SIG-M5 treated with dmso at 0.1 percent for 504 hours (cell line): ENCODE results near the gene WDR20.
"Not testable (repeated sequence)": the region's sequence is repeated elsewhere in the genome, so short reads cannot be mapped to it uniquely, and the experiment has no call there.

Experiments used
- DNase-seq: peaks from one replicate; lab custom pipeline; 2025; ENCODE audit not compliant: unreplicated experiment; lab: John Stamatoyannopoulos, UW

Gene WDR20, protein sequence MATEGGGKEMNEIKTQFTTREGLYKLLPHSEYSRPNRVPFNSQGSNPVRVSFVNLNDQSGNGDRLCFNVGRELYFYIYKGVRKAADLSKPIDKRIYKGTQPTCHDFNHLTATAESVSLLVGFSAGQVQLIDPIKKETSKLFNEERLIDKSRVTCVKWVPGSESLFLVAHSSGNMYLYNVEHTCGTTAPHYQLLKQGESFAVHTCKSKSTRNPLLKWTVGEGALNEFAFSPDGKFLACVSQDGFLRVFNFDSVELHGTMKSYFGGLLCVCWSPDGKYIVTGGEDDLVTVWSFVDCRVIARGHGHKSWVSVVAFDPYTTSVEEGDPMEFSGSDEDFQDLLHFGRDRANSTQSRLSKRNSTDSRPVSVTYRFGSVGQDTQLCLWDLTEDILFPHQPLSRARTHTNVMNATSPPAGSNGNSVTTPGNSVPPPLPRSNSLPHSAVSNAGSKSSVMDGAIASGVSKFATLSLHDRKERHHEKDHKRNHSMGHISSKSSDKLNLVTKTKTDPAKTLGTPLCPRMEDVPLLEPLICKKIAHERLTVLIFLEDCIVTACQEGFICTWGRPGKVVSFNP

DNA sequence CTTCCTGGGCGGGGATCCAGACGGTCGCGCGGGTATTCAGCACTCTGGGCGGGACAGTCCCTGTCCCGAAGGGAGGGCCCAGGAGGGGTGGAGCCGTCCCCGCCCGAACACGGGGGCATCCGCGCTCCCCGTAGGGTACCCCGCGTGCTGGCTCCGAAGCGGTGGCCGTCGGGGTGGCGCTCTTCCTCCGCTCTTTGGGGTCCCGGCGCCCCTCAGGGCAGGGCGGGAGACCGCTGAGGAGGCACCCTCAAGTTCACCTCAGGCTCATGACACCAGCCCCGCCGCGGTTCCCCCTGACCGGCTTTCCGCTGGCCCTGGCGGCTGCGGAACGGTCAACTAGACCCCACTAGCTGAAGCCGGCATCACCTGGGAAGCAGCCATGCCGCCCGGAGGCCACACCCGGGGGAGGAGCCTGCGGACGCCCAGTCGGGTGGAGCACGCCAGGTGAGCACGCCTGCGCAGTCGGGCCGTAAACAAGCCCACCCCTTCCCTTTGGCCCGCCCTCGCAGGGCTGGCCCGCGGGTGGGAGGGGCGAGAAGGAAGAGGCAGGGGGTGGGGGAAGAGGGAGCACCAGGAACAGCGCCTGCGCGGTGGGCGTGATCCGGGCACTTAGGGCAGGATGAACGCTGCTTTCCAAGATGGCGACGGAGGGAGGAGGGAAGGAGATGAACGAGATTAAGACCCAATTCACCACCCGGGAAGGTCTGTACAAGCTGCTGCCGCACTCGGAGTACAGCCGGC is at the start of gene WDR20:
WDR20 (plus strand) TSS at position 612 of the 741 bp plus-strand sequence; CDS start at position 639, 27 bp downstream.
- peak; percentile 96 for DNase-seq

DNA sequence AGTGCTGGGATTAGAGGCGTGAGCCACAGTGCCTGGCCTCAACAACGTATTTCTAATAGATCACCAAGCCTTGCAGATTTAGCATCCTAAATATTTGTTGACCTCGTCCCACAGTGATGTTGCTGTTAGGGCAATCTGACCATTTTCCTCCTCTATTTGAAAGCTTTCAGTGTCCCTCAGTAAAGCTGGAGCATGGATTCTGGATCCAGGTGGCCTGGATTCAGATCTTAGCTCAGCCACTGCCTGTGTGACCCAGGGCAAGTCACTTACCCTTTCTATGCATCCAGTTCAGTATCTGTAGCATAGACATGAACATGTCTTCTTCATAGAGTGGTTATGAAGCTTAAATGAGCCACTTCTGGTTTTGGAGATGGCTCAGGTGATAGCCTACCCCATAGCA is 49.0 kb upstream of the WDR20 start:
- no peak for DNase-seq

DNA sequence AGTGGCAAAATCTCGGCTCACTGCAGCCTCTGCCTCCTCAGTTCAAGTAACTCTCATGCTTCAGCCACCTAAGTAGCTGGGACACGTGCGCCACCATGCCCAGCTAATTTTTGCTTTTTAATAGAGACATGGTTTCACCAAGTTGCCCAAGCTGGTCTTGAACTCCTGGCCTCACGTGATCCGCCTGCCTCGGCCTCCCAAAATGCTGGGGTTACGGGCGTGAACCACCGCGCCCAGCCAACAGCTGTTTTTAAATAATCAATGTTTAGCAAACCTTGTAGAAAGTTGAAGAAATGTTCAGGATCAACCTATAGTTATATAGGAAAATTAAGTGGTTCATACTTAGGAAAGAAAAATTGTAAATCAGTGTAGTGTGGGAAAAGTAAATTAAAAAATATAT is 46.9 kb upstream of the WDR20 start:
- no peak for DNase-seq

DNA sequence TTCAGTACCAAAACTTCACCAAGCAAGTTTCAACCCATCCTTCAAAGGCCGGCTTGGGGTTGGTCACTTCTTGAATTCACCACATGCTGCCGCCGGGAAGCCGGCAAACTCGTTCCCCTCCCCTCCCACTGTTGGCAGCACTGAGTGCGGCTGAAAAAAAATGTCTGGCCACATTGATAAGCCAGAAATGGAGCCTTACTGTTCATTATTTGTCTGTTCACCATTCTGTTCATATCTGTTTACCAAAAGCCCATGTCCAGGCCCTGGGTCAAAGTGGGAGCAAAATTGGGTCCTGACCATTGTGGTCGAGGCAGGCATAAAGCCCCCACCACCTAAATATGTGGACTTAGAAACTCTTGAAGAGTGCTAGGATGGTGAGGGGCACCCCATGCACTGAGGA is 45.6 kb upstream of the WDR20 start:
- DNase-seq: no peak

DNA sequence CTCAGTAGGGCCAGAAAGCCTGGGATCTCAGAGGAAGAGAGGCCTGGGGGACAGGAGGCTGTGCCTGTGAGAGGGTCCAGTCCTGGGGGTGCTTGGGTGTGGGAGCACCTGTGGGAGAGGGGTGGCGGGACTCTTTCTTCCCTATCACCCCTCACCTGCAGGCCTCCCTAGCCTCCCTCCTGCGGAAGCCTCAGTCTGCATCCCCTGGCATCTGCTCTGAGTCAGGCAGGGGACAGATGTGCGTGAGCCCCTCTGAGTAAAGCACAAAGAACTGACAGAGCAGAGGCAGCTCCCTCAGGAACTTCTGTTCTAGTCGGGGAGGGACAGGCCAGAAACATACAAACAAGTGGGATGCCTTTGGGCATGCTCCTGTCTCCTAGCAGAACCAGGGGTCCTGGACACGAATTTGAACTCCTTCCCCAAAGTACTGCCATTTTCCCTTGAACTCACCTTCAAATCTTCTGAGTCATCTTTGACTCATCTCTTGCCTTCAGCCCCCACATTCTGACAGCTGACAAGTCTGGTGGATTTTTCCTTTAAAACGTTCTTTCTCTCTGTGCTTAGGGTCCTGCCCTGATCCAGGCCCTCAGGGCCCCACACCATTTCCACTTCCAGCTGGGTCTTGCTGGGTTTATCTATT is 44.3 kb upstream of the WDR20 start:
- no peak for DNase-seq

DNA sequence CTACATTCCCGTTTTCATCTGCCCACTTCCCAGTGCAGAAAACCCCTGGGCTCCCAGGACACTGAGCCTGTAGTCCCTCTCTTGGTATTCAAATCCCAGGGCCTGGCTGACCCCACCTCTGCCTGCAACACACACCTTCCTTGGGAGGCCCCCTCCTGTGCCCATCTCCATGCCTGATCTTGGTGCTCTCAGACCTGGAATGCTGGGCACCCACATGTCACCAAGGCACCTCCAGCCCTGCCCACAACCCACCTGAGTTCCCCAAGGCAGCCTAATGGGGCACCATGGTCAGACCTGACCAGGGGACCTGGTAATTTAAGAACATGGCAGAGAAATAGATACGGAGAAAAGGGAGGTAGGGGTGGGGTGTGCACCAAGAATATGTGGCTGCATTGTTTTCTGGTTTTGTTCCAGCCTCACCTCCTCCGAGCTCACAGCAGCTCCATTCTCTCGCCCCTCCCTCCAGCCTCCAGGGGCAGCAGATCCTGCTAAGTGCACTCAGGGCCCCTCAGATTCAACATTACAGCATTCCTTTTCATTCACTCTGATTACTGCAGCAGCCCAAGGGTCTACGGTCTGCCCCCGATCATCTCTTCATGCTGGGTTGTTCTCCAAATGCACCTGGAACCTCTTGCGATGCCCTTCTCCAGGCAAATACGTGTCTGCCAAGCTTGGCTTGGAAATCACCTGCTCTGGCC is 43.7 kb upstream of the WDR20 start:
- DNase-seq: no peak

DNA sequence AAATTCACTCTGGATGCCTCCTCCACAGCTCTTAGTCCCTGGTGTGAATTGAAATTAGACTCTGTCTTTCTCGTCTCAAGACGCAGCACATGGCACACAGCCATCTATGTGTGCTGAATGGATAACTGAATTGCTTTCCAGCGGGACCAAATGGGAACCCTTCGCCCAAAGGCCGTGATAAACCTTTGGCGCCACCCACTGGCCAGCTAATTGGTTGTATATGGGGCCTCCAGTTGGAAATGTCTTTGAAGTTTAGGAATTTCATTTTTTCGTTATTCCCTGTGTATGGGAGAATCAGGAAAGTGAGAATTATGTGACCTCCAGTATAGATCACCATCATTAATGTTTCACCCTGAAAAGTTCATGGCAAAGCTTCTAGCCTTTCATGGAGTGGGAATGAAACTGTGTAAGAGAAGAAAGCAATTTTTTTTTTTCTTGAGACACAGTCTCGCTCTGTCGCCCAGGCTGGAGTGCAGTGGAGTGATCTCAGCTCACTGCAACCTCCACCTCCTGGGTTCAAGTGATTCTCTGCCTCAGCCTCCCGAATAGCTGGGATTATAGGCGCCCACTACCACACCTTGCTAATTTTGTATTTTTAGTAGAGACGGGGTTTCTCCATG is 43.0 kb upstream of the WDR20 start:
- peak; percentile 54 for DNase-seq

DNA sequence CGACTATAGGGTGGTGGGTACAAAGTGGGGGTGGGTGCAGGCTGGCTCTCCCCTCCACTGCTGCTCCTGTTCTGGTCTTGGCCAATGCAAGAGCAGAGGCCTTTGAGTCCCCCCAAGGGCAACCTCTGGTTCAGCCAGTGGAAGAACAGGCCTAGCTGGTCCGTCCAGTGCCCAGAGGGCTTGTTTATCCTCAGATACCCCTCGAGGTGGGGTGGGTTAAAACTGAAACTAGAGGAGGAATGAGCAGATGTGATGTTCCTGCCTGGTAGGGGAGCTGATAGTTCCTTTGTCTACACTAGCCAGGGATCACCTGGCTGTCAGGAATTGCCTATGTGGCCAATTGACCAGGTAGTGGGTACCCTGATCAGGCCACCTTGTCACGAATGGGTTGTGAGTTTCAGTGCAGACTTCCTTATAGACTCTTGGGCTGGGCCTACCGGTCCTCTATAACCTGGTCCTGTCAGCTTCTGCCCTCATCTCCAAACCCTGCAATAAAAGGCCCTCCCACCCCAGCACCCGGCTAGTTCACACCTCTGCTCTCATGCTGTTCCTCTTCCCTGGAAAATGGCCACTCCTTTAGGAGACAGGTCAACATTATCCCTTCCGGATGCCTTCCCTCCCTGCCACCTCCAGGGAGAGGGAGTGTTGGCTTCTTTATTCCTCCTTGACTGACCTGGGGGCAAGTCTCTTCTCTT is 42.1 kb upstream of the WDR20 start:
- peak; percentile 16 for DNase-seq

DNA sequence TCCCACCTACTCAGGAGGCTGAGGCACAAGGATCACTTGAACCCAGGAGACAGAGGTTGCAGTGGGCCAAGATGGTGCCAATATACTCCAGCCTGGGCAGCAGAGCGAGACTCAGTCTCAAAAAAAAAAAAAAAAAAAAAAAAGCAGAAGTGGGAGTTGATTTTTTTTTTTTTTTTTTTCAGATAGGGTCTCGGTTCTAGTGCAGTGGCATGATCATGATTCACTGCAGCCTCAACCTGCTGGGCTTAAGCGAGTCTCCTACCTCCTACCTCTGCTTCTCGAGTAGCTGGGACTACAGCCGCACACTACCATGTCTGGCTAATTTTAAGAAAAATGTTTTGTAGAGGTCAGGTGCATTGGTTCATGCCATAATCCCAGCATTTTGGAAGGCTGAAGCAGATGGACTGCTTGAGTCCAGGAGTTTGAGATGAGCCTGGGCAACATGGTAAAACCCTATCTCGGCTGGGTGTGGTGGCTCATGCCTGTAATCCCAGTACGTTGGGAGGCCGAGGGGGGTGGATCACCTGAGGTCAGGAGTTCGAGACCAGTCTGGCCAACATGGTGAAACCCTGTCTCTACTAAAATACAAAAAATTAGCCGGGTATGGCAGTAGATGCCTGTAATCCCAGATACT is 36.5 kb upstream of the WDR20 start:
- no peak for DNase-seq

DNA sequence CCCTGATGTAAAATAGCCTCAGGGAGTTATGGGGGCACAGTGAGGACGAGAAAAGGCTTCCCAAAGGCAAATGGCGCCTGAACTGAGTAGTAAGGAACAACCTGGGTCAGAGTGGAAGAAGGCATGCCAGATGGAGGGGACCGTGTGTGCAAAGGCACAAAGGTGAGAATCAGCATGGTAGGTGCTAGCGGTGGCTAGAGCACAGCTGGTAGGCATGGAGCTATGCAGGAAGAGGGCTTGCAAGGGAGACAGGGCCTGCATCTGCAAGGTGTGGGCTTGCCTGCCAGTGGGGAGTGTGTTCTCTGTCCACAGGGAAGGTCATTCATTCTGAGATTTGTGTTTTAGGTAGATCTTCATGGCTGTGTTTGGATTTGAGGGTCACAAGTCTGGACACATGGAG is 34.3 kb upstream of the WDR20 start:
- DNase-seq: no peak

DNA sequence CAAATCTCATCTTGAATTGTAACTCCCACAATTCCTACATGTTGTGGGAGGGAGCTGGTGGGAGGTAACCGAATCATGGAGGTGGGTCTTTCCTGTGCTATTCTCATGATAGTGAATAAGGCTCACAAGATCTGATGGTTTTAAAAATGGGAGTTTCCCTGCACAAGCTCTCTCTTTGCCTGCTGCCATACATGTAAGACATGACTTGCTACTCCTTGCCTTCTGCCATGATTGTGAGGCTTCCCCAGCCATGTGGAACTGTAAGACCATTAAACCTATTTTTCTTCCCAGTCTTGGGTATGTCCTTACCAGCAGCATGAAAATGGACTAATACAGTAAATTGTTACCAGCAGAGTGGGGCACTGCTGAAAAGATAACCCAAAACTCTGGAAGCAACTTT is 30.4 kb upstream of the WDR20 start:
- not testable (repeated sequence) for DNase-seq

DNA sequence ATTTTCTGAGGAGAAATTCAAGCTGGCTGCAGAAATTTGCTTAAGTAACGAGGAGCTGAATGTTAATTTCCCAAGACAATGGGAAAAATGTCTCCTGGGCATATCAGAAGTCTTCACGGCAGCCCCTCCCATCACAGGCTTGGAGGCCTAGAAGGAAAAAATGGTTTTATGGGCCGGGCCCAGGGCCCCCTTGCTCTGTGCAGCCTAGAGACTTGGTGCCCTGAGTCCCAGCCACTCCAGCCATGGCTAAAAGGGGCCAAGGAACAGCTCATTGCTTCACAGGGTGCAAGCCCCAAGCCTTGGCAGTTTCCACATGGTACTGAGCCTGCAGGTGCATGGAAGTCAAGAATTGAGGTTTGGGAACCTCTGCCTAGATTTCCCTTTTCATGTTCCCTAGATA is 28.6 kb upstream of the WDR20 start:
- DNase-seq: no peak

DNA sequence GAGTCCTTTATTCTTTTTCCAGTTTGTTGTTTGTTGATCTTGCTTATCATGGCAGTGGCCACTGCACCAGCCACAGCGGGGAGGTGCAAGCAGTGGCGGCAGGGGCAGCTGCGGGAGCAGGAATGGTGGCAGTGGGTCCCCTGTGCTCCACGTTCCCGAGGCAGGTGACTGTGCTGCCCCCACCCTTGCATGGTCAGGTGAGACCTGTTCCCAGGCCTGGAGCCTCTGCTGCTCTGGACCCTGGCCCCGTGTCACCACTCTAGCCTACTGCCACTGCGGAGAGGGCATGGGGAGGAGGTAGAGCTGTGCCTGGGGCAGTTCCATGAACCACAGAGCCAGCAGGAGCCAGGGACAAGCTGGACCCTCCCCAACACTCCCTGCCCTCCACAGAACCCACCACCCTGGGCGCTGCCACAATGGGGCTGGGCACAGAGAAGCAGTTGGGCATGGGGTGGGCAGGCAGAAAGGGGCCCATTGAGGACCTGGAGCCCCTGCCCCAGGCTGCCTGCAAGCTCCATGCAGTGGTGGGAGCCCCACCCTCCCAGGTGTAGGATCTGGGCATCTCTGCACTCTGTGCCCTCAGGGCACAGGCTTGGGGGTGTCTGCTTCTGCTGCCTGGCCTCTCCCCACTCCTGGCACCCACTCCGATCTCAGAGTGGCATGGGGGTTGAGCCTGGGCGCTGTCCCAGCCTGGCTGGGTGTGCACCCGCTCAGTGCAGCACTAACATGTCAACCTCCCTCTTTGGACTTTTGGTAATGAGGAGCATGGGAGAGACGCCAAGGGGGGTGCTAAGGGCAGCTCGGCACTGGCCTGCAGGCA is 23.1 kb upstream of the WDR20 start:
- DNase-seq: no peak

DNA sequence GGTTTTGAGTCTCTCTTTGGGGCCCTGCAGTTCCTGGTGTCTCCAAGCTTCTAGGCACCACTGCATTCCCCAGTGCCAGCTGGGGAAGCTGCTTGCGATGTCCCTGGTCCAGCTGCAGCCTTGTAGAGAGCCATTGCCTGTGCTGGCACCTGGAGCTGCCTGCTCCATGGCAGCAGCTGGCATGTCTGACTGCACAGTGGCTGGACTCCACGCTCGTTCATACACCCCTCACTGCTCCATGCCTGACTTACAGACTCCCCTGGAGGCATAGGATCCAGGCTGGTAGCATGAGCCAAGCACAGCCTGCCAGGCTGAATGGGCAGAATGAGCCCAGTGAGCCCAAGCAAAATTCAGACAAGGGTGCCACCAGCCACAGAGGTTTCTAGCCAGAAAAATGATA is 21.8 kb upstream of the WDR20 start:
- DNase-seq: no peak

DNA sequence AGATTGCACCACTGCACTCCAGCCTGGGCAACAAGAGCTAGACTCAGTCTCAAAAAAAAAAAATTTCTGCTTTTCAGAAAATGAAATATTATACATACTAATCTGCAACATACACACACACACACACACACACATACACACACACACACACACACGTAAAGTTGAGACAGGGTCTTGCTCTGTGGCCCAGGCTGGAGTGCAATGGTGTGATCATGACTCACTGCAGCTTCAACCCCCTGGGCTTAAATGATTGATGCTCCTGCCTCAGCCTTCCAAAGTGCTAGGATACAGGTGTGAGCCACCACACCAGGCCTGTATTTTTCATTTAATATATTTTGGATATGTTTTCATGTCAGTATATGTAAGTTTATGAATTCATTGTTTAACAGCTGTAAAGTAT is 18.8 kb upstream of the WDR20 start:
- DNase-seq: no peak

DNA sequence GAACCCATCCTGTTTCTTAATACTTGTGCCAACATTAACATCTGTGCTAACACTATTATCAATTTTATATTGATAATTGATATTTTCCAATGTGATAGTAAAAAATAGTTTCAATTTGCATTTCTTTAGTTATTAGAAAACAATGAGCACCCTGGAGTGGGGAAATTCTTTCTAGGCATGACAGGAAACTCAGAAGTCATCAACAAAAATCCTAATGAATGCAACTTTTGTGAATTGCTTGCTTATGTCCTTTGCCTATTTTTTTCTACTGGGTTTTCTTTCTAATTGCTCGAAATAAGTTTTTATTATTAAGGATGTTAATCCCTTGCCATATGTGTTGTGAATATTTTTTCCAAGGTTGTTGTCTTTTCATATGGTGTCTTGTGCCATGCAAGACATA is 18.1 kb upstream of the WDR20 start:
- DNase-seq: no peak

DNA sequence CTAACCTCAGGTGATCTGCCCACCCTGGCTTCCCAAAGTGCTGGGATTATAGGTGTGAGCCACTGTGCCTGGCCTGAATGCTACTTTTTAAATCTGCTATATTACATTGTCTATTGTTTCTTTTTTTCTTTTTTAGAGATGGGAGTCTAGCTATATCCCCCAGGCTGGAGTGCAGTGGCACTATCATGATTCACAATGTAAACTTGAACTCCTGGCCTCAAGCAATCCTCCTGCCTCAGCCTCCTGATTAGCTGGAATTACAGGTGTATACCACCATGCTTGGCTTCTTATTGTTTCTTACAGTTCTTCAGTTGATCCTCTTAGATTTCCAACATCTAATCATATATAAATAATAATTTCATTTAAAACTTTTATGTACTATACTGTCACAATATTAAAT is 15.3 kb upstream of the WDR20 start:
- no peak for DNase-seq

DNA sequence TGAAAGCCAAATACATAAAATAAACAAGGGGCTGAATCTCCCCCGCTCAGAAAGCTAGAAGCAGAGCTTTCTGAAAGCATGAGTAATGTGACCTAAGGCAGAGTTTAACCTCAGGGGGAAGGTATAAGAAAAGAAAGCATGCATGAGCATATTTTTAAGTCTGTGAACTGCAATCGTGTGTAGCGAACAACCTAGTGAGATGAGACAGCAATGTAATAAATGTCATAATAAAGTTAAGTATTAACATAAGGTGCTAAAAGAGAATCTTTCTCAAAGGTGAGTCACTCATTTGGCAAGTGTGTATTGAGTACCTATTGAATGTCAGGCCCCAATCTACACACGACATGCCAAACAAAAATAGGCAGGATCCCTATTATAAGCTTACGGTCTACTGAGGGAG is 14.2 kb upstream of the WDR20 start:
- DNase-seq: peak; percentile 7
